Measurements from ENCODE around the gene RAB11FIP3. TPM values are rescaled to one million over a fixed set of nuclear protein-coding genes. Genes with fewer than 3 reads are reported as not detected.

The RAB11FIP3 gene
- total and polyA plus RNA-seq, 2 of the 13 experiments (the other 11 are each of a cell fraction or from before 2014, with no cell fraction given) = 34.3 to 57.6 TPM

DNA sequence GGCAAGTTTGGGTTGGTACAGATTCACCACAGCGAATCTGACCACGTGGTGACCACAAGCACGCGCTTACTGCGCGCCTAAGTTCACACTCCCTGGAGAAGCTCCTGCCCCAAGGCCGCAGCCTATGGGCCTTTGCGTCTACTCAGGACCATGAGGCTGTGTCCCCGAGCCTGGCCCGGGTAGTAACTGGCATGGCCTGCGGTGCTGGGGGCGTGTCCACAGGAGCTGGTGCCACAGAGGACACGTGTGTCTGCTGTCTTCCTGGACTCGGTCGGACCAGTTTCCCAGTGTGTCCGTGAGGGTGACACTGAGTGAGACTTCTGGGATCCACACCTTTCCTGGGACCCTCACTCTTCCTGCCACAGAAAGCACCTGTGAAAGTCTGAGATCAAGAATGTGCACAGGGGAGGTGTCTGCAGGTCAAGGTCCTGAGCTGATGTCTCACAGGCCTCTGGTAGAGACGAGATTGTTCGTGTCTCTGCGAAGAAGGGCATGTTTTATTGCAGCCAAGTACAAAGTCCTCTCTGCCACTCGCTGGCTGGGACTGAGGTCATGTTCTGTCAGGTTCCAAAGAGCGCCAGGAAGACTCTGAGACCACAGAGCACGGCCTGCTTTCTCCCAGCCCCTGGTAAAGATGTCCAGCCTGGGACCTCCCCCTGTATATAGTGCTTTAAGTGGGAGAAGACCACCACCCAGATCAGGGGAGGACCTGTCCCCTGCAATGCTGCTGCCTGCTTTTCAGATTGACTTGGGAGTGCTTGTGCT is 76.9 kb downstream of the RAB11FIP3 start (continued):
- TF ChIP-seq ZFP91 (CRISPR knock-in tag; IDR thresholded peaks at IDR 0.05; ENCODE audit: borderline replicate concordance) (peak; percentile 63; the same call in 1 of the 2 replicates), ISX (CRISPR knock-in tag; conservative IDR thresholded peaks at IDR 0.05) (no peak), KLF6 (CRISPR knock-in tag; IDR thresholded peaks at IDR 0.05) (no peak), ZNF879 (CRISPR knock-in tag; IDR thresholded peaks at IDR 0.05) (no peak), ZNF407 (CRISPR knock-in tag; IDR thresholded peaks at IDR 0.05; ENCODE audit: not compliant biosample characterization) (peak; percentile 21), ZNF878 (CRISPR knock-in tag; IDR thresholded peaks at IDR 0.05) (no peak), ZBTB1 (CRISPR knock-in tag; IDR thresholded peaks at IDR 0.05; ENCODE audit: borderline replicate concordance) (no peak), SUZ12 (IDR thresholded peaks at IDR 0.05; ENCODE audit: low read depth, low read length) (no peak)
- TF ChIP-seq, protein P1, sequence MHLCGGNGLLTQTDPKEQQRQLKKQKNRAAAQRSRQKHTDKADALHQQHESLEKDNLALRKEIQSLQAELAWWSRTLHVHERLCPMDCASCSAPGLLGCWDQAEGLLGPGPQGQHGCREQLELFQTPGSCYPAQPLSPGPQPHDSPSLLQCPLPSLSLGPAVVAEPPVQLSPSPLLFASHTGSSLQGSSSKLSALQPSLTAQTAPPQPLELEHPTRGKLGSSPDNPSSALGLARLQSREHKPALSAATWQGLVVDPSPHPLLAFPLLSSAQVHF (CRISPR knock-in tag; IDR thresholded peaks at IDR 0.05) = no peak
